GM23248 (cell line): Measurements from ENCODE around the gene ALOX12B.

Experiments
- EZH2 ChIP-seq: fragments of 200-600 bp; sonication (generic); IDR thresholded peaks from 2 replicates; pipeline ENCODE4 v1.6.1; 2018; ENCODE audit warnings: antibody characterized with exemption, mild to moderate bottlenecking; ENCODE audit not compliant: insufficient read depth, poor library complexity, severe bottlenecking
- EZH2phosphoT487 ChIP-seq: fragments of 200-600 bp; sonication (generic); IDR thresholded peaks from 2 replicates; pipeline ENCODE4 v1.6.1; 2018; ENCODE audit warnings: antibody characterized with exemption, moderate library complexity, mild to moderate bottlenecking, low read depth; ENCODE audit not compliant: insufficient read depth

DNA sequence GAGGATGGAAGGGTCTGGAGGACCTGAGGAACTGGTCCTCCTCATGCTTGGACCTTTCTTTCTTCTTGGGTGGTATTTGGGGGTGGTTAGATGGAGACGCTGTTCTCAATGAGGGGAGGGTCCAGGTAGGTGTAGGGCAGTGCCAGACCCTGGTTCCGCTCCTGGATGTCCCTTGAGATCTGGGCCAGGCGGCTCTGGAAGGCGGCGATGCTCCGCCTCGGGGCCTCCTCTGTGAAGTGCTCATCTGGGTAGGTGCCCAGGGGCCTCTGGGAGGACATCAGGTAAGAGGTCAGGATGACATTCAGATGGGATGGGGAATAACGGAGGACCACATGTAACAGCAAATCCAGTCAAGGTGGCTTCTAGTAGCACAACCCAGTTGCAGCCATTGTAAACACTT is 9.0 kb upstream of the ALOX12B start:
- TF ChIP-seq EZH2phosphoT487 (no peak), EZH2 (no peak)
